GM12891 (cell line): ENCODE data around the gene DLGAP4.

Source experiments
- DNase-seq: peaks from one replicate; pipeline ENCODE4 v3.0.0; 2011; ENCODE audit warnings: low spot score; ENCODE audit not compliant: insufficient read length
- FAIRE-seq: peaks from 2 replicates; lab custom pipeline; 2011; peaks lifted over from hg19 to GRCh38; lab: Jason Lieb, UNC
- PAX5 ChIP-seq: IDR thresholded peaks from 2 replicates; pipeline ENCODE4 v1.6.1; 2011; ENCODE audit warnings: low read length, moderate library complexity, mild to moderate bottlenecking; ENCODE audit not compliant: insufficient read depth, severe bottlenecking
- POLR2A ChIP-seq: IDR thresholded peaks from 2 replicates; pipeline ENCODE4 v1.6.1; 2011; ENCODE audit warnings: low read depth, low read length, control low read depth
- POLR2AphosphoS5 ChIP-seq: IDR thresholded peaks from 2 replicates; pipeline ENCODE4 v1.6.1; 2011; ENCODE audit warnings: low read depth, low read length, control low read depth
- POU2F2 ChIP-seq: IDR thresholded peaks from 2 replicates; pipeline ENCODE4 v1.6.1; 2011; ENCODE audit warnings: low read depth, mild to moderate bottlenecking, control low read depth, low read length, moderate library complexity
- SPI1 ChIP-seq: IDR thresholded peaks from 2 replicates; pipeline ENCODE4 v1.6.1; 2011; ENCODE audit warnings: low read depth, low read length, control low read depth
- TAF1 ChIP-seq: IDR thresholded peaks from 2 replicates; pipeline ENCODE4 v1.6.1; 2011; ENCODE audit warnings: low read depth, low read length, control low read depth

The DLGAP4 gene

GRCh38 chr20:36479938-36480337 is 173.8 kb downstream of the DLGAP4 start:
- TF ChIP-seq POLR2AphosphoS5 = no peak
- TF ChIP-seq POLR2A = no peak
- no peak for TF ChIP-seq TAF1
- no peak for TF ChIP-seq SPI1
- no peak for TF ChIP-seq PAX5
- TF ChIP-seq POU2F2 = no peak
- no peak for FAIRE-seq
- DNase-seq = no peak

- DNase-seq = no peak
- FAIRE-seq = no peak
- TF ChIP-seq POU2F2 (no peak), PAX5 (no peak), POLR2A (no peak), TAF1 (no peak), SPI1 (no peak)
Measured at GRCh38 chr20:36480456-36481048, 174.4 kb downstream of the DLGAP4 start.

GRCh38 chr20:36481380-36482043 is 175.4 kb downstream of the DLGAP4 start:
- TF ChIP-seq TAF1 (no peak), POLR2A (no peak), SPI1 (no peak), PAX5 (no peak), POU2F2 (no peak), POLR2AphosphoS5 (no peak)
- DNase-seq (no peak), FAIRE-seq (no peak)

- DNase-seq = no peak
- FAIRE-seq = no peak
- no peak for TF ChIP-seq PAX5
- TF ChIP-seq TAF1 = no peak
- no peak for TF ChIP-seq SPI1
- TF ChIP-seq POLR2AphosphoS5 = no peak
- TF ChIP-seq POU2F2 = no peak
- no peak for TF ChIP-seq POLR2A
Measured at GRCh38 chr20:36482044-36482473, 175.9 kb downstream of the DLGAP4 start.

- FAIRE-seq (no peak), DNase-seq (no peak)
- TF ChIP-seq TAF1 = no peak
- TF ChIP-seq POU2F2 = no peak
- no peak for TF ChIP-seq PAX5
- TF ChIP-seq POLR2AphosphoS5 = no peak
- no peak for TF ChIP-seq POLR2A
- TF ChIP-seq SPI1 = no peak; the same call in 1 of the 2 replicates
Measured at GRCh38 chr20:36483209-36483918, 177.2 kb downstream of the DLGAP4 start.

GRCh38 chr20:36483919-36484808 is 178.0 kb downstream of the DLGAP4 start:
- TF ChIP-seq POU2F2 = no peak
- TF ChIP-seq SPI1 = peak; percentile 50; the same call in 1 of the 2 replicates
- FAIRE-seq (peak; percentile 65), DNase-seq (no peak)

- no peak for DNase-seq
- FAIRE-seq = no peak
- TF ChIP-seq POLR2AphosphoS5 (no peak), SPI1 (no peak), POLR2A (no peak), TAF1 (no peak), PAX5 (no peak), POU2F2 (no peak)
Measured at GRCh38 chr20:36485286-36485685, 179.1 kb downstream of the DLGAP4 start.

- FAIRE-seq (no peak), DNase-seq (no peak)
- TF ChIP-seq PAX5 (no peak), SPI1 (no peak), POLR2AphosphoS5 (no peak), TAF1 (no peak), POU2F2 (no peak), POLR2A (no peak)
Measured at GRCh38 chr20:36487069-36487468, 180.9 kb downstream of the DLGAP4 start.

GRCh38 chr20:36490191-36490590 is 184.1 kb downstream of the DLGAP4 start:
- no peak for FAIRE-seq
- TF ChIP-seq POU2F2 = no peak
- DNase-seq = no peak
